WTC11 (cell line): ENCODE results near the gene TAF1B. TPM values are rescaled to one million over a fixed set of nuclear protein-coding genes. Genes with fewer than 3 reads are reported as not detected.

Experiments
- ATAC-seq: fragments of 200-7000 bp; cut with Tn5 transposase; 2 replicates; pipeline ENCODE4 v1.10.0; 2021; ENCODE audit warnings: mild to moderate bottlenecking, moderate library complexity
- CTCF ChIA-PET: fragments of 300-600 bp; sonication (Branson Sonifier 250); formaldehyde crosslinking; loops from one replicate; lab custom pipeline; 2021; ENCODE audit warnings: antibody characterized with exemption; lab: Charles Lee
- POLR2A ChIA-PET: fragments of 350-600 bp; sonication (Branson Sonifier 250); formaldehyde crosslinking; loops from one replicate; lab custom pipeline; 2021; ENCODE audit warnings: antibody characterized with exemption; lab: Charles Lee
- DNase-seq: peaks from one replicate; pipeline ENCODE4 v3.0.0; 2021; ENCODE audit warnings: low spot score
- H3K27ac Mint-ChIP-seq: 2 replicates; pipeline ENCODE4 v1.8.0; 2021; ENCODE audit warnings: mixed read lengths
- H3K27me3 Mint-ChIP-seq: 2 replicates; pipeline ENCODE4 v1.8.0; 2021; ENCODE audit warnings: low read depth, mild to moderate bottlenecking, moderate library complexity, mixed read lengths
- H3K36me3 Mint-ChIP-seq: 2 replicates; pipeline ENCODE4 v1.8.0; 2021; ENCODE audit warnings: mixed read lengths
- H3K4me1 Mint-ChIP-seq: 2 replicates; pipeline ENCODE4 v1.8.0; 2022; ENCODE audit warnings: mixed read lengths
- H3K4me3 Mint-ChIP-seq: 2 replicates; pipeline ENCODE4 v1.8.0; 2021; ENCODE audit warnings: mild to moderate bottlenecking, moderate library complexity, mixed read lengths
- H3K9me3 Mint-ChIP-seq: 2 replicates; pipeline ENCODE4 v1.8.0; 2021; ENCODE audit warnings: mixed read lengths
- ATF3 ChIP-seq: sonication (generic); formaldehyde crosslinking; conservative IDR thresholded peaks from 2 replicates; pipeline ENCODE4 v1.8.1; 2022; ENCODE audit warnings: mild to moderate bottlenecking, missing genetic modification reagents
- ELF4 ChIP-seq: sonication (generic); formaldehyde crosslinking; IDR thresholded peaks from 2 replicates; pipeline ENCODE4 v1.8.1; 2022; ENCODE audit warnings: low read depth, mild to moderate bottlenecking, moderate library complexity, missing genetic modification reagents
- ESRRA ChIP-seq: sonication (generic); formaldehyde crosslinking; IDR thresholded peaks from 2 replicates; pipeline ENCODE4 v1.8.1; 2022; ENCODE audit warnings: mild to moderate bottlenecking, missing genetic modification reagents, borderline replicate concordance
- JAZF1 ChIP-seq: fragments of 250-450 bp; sonication (Bioruptor Pico); IDR thresholded peaks from 2 replicates; pipeline ENCODE4 v1.9.0; 2021; ENCODE audit warnings: moderate library complexity, mild to moderate bottlenecking, inconsistent platforms
- KAT7 ChIP-seq: sonication (generic); formaldehyde crosslinking; IDR thresholded peaks from 2 replicates; pipeline ENCODE4 v1.8.1; 2023; ENCODE audit warnings: missing genetic modification reagents, mild to moderate bottlenecking, borderline replicate concordance
- NR3C1 ChIP-seq: sonication (generic); formaldehyde crosslinking; conservative IDR thresholded peaks from 2 replicates; pipeline ENCODE4 v1.8.1; 2023; ENCODE audit warnings: low read depth, mild to moderate bottlenecking, missing genetic modification reagents
- PREB ChIP-seq: sonication (generic); formaldehyde crosslinking; IDR thresholded peaks from 2 replicates; pipeline ENCODE4 v1.8.1; 2022; ENCODE audit warnings: mild to moderate bottlenecking, missing genetic modification reagents, moderate library complexity, borderline replicate concordance
- SMAD3 ChIP-seq: sonication (generic); formaldehyde crosslinking; IDR thresholded peaks from 2 replicates; pipeline ENCODE4 v1.8.0; 2022; ENCODE audit warnings: missing genetic modification reagents, mild to moderate bottlenecking, borderline replicate concordance
- SOX15 ChIP-seq: fragments of 250-450 bp; sonication (Bioruptor Pico); IDR thresholded peaks from 2 replicates; pipeline ENCODE4 v1.9.0; 2021; ENCODE audit warnings: mild to moderate bottlenecking
- USF2 ChIP-seq: sonication (generic); formaldehyde crosslinking; IDR thresholded peaks from 2 replicates; pipeline ENCODE4 v1.8.1; 2023; ENCODE audit warnings: mild to moderate bottlenecking, missing genetic modification reagents, moderate library complexity
- ZNF232 ChIP-seq: sonication (generic); formaldehyde crosslinking; IDR thresholded peaks from 2 replicates; pipeline ENCODE4 v1.8.0; 2022; ENCODE audit warnings: mild to moderate bottlenecking, missing genetic modification reagents
- ZNF423 ChIP-seq: fragments of 250-450 bp; sonication (Bioruptor Pico); IDR thresholded peaks from 2 replicates; pipeline ENCODE4 v2.1.2; 2022; ENCODE audit warnings: mild to moderate bottlenecking, moderate library complexity
- total RNA-seq: library from RNA; stranded (reverse); gene quantifications from 3 replicates; pipeline ENCODE4 v1.2.3, GENCODE V29; 2021
- TF ChIP-seq, protein P1 (sequence below): sonication (generic); formaldehyde crosslinking; IDR thresholded peaks from 2 replicates; pipeline ENCODE4 v1.8.0; 2022; ENCODE audit warnings: mild to moderate bottlenecking, missing genetic modification reagents
- TF ChIP-seq, protein P2 (sequence below): sonication (generic); formaldehyde crosslinking; IDR thresholded peaks from 2 replicates; pipeline ENCODE4 v1.8.1; 2022; ENCODE audit warnings: low read depth, missing genetic modification reagents, borderline replicate concordance
- TF ChIP-seq, protein P3 (sequence below): fragments of 250-450 bp; sonication (Bioruptor Pico); IDR thresholded peaks from 2 replicates; pipeline ENCODE4 v1.9.0; 2021; ENCODE audit warnings: mild to moderate bottlenecking, borderline replicate concordance
- TF ChIP-seq, protein P4 (sequence below): sonication (generic); formaldehyde crosslinking; IDR thresholded peaks from 2 replicates; pipeline ENCODE4 v1.8.0; 2023; ENCODE audit warnings: missing genetic modification reagents

TAF1B gene
- total RNA-seq, 1 experiment from 2014 or later, result 28.8 TPM

DNA sequence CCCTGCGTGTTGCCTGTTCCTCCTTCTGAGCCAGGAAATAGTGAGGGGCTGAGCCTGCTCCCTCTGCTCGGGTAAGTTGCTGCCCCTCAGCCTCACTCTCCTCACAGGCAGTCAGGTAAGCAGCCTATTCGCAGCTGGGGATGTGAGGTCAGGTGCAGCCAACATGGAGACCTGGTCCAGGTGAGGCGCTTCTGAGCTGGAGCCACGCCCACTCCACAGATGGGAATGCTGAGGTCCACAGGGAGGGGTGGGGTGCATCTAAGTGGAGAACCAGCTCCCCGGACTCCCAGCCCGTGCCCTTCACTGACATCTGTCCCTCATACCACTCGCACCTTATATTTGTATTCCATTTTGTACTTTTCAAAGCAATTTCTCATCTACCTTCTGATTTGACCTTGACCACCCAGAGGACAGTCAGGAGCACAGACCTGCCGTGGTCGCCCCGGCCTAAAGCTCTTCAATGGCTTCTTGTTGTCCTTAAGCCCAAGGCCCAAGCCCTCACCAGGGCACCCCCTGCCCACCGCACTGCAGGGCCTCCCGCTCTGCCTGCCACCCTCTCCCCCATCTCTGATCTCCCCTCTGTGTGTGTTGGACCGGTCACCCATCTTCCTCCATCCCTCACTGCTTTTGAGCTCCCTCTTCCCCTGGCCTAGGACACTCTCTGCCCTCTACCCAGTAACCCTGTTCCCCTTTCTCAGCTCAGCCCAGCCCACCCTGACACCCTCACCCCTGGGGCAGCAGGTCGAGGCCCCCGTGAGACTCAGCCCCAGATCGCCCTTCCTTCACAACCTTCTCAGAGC, 49.2 kb upstream of the TAF1B start:
- H3K36me3 Mint-ChIP-seq, result no peaks in the 10 kb centered on the region
- POLR2A ChIA-PET, result no interaction called here
- H3K27ac Mint-ChIP-seq, result no peak overlapping the region
- no peak for ATAC-seq
- DNase-seq, result no peak
- H3K9me3 Mint-ChIP-seq, result peaks cover 2% of the 10 kb centered on the region; the same call in 1 of the 2 replicates
- no peak overlapping the region for H3K4me3 Mint-ChIP-seq
- peaks cover 11% of the 10 kb centered on the region for H3K4me1 Mint-ChIP-seq
- no peaks in the 10 kb centered on the region; the same call in 1 of the 2 replicates for H3K27me3 Mint-ChIP-seq
- CTCF ChIA-PET, result interaction anchor here (1.9 to 3.7 kb wide), 2 partner anchors 16 to 24 kb away, joined by 9 to 19 read pairs; no protein-coding TSS in a partner anchor
- TF ChIP-seq, protein P1, sequence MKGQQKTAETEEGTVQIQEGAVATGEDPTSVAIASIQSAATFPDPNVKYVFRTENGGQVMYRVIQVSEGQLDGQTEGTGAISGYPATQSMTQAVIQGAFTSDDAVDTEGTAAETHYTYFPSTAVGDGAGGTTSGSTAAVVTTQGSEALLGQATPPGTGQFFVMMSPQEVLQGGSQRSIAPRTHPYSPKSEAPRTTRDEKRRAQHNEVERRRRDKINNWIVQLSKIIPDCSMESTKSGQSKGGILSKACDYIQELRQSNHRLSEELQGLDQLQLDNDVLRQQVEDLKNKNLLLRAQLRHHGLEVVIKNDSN, result no peak
- TF ChIP-seq ELF4 (CRISPR knock-in tag) (no peak), SMAD3 (no peak), USF2 (CRISPR knock-in tag) (no peak), ATF3 (no peak), PREB (CRISPR knock-in tag) (no peak), JAZF1 (CRISPR knock-in tag) (no peak), SOX15 (no peak), KAT7 (CRISPR knock-in tag) (no peak), NR3C1 (CRISPR knock-in tag) (no peak)

DNA sequence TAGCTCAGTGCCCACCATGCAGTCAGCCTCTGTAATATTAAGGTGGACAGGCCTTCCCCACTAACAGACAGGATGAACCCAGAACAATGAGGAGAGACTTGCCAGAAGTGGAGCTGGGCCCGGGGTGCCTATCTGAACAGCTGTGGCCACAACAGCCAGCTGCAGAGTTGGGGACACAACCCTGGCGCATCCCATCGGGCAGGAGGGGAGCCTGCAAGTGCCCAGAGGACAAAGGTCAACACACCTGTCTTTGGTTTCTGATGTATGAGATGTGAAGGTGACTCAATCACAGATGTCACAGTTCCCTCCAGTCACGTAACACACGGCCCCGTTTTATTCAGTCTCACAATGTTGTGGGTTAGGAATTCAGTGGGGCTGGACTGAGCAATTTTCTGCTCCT, 48.2 kb upstream of the TAF1B start:
- ChIA-PET POLR2A (no interaction called here), CTCF (interaction anchor here (3.7 kb wide), 1 partner anchor 25 kb away, joined by 19 read pairs; no protein-coding TSS in a partner anchor)
- Mint-ChIP-seq H3K36me3 (no peaks in the 10 kb centered on the region), H3K4me3 (no peak overlapping the region)
- DNase-seq, result no peak
- no peak for ATAC-seq
- TF ChIP-seq, protein P2, sequence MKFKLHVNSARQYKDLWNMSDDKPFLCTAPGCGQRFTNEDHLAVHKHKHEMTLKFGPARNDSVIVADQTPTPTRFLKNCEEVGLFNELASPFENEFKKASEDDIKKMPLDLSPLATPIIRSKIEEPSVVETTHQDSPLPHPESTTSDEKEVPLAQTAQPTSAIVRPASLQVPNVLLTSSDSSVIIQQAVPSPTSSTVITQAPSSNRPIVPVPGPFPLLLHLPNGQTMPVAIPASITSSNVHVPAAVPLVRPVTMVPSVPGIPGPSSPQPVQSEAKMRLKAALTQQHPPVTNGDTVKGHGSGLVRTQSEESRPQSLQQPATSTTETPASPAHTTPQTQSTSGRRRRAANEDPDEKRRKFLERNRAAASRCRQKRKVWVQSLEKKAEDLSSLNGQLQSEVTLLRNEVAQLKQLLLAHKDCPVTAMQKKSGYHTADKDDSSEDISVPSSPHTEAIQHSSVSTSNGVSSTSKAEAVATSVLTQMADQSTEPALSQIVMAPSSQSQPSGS, result no peak
- TF ChIP-seq, protein P3, sequence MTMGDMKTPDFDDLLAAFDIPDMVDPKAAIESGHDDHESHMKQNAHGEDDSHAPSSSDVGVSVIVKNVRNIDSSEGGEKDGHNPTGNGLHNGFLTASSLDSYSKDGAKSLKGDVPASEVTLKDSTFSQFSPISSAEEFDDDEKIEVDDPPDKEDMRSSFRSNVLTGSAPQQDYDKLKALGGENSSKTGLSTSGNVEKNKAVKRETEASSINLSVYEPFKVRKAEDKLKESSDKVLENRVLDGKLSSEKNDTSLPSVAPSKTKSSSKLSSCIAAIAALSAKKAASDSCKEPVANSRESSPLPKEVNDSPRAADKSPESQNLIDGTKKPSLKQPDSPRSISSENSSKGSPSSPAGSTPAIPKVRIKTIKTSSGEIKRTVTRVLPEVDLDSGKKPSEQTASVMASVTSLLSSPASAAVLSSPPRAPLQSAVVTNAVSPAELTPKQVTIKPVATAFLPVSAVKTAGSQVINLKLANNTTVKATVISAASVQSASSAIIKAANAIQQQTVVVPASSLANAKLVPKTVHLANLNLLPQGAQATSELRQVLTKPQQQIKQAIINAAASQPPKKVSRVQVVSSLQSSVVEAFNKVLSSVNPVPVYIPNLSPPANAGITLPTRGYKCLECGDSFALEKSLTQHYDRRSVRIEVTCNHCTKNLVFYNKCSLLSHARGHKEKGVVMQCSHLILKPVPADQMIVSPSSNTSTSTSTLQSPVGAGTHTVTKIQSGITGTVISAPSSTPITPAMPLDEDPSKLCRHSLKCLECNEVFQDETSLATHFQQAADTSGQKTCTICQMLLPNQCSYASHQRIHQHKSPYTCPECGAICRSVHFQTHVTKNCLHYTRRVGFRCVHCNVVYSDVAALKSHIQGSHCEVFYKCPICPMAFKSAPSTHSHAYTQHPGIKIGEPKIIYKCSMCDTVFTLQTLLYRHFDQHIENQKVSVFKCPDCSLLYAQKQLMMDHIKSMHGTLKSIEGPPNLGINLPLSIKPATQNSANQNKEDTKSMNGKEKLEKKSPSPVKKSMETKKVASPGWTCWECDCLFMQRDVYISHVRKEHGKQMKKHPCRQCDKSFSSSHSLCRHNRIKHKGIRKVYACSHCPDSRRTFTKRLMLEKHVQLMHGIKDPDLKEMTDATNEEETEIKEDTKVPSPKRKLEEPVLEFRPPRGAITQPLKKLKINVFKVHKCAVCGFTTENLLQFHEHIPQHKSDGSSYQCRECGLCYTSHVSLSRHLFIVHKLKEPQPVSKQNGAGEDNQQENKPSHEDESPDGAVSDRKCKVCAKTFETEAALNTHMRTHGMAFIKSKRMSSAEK (CRISPR knock-in tag), result no peak
- TF ChIP-seq ZNF232 (CRISPR knock-in tag) (no peak), ZNF423 (CRISPR knock-in tag) (no peak), ESRRA (CRISPR knock-in tag) (no peak)
- TF ChIP-seq, protein P4, sequence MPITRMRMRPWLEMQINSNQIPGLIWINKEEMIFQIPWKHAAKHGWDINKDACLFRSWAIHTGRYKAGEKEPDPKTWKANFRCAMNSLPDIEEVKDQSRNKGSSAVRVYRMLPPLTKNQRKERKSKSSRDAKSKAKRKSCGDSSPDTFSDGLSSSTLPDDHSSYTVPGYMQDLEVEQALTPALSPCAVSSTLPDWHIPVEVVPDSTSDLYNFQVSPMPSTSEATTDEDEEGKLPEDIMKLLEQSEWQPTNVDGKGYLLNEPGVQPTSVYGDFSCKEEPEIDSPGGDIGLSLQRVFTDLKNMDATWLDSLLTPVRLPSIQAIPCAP, result no peak
- TF ChIP-seq, all 79 proteins: peak for 0
- Mint-ChIP-seq H3K27me3 (no peaks in the 10 kb centered on the region), H3K4me1 (peaks cover 15% of the 10 kb centered on the region), H3K27ac (no peak overlapping the region), H3K9me3 (no peaks in the 10 kb centered on the region)
